Caco-2 (cell line): Measurements from ENCODE around the gene UTS2. TPM values are rescaled to one million over a fixed set of nuclear protein-coding genes. Genes with fewer than 3 reads are reported as not detected.

Experiments used
- BruUV-seq: library from RNA; stranded (reverse); fragments of 400-500 nt; replicated peaks from 2 replicates; lab custom pipeline; 2021; lab: Mats Ljungman, UMichigan
- CTCF ChIA-PET: fragments of 300-600 bp; sonication (Branson Sonifier 250); formaldehyde crosslinking; loops from one replicate; lab custom pipeline; 2022; ENCODE audit warnings: antibody characterized with exemption; lab: Charles Lee
- POLR2A ChIA-PET: fragments of 300-600 bp; sonication (Branson Sonifier 250); formaldehyde crosslinking; loops from one replicate; lab custom pipeline; 2022; ENCODE audit warnings: antibody characterized with exemption; lab: Charles Lee
- DNase-seq, 2 experiments: peaks; one replicate each; pipeline versions ENCODE4 v3.0.0 to v3.0.0-alpha.2; 2020 to 2022
- H3K27me3 ChIP-seq: replicated peaks from 2 replicates; pipeline ENCODE4 v1.6.0; 2011; ENCODE audit warnings: low read length; ENCODE audit not compliant: control insufficient read depth, insufficient read depth
- H3K36me3 ChIP-seq: 2 replicates; pipeline ENCODE4 v1.5.1; 2011; ENCODE audit warnings: low read length; ENCODE audit not compliant: control insufficient read depth, insufficient read depth
- H3K4me1 ChIP-seq: fragments of 250-450 bp; sonication (Bioruptor Pico); 2 replicates; pipeline ENCODE4 v1.5.1; 2020; ENCODE audit warnings: mild to moderate bottlenecking
- H3K4me3 ChIP-seq: 2 replicates; pipeline ENCODE4 v1.5.1; 2011; ENCODE audit warnings: low read depth, mild to moderate bottlenecking, control low read depth, low read length
- H3K9me3 ChIP-seq: fragments of 250-450 bp; sonication (Bioruptor Pico); 2 replicates; pipeline ENCODE4 v1.5.1; 2020; ENCODE audit warnings: mild to moderate bottlenecking, moderate library complexity
- H3K27ac Mint-ChIP-seq: one replicate; pipeline ENCODE4 v1.8.0; 2022; ENCODE audit warnings: mixed read lengths; ENCODE audit not compliant: unreplicated experiment
- H3K27me3 Mint-ChIP-seq: one replicate; pipeline ENCODE4 v1.8.0; 2022; ENCODE audit warnings: mixed read lengths; ENCODE audit not compliant: insufficient read depth, unreplicated experiment
- H3K36me3 Mint-ChIP-seq: one replicate; pipeline ENCODE4 v1.8.0; 2022; ENCODE audit warnings: mild to moderate bottlenecking, mixed read lengths; ENCODE audit not compliant: insufficient read depth, unreplicated experiment
- H3K4me1 Mint-ChIP-seq: one replicate; pipeline ENCODE4 v1.8.0; 2022; ENCODE audit warnings: low read depth, mixed read lengths; ENCODE audit not compliant: unreplicated experiment
- H3K4me3 Mint-ChIP-seq: one replicate; pipeline ENCODE4 v1.8.0; 2022; ENCODE audit warnings: mild to moderate bottlenecking, moderate library complexity, mixed read lengths; ENCODE audit not compliant: unreplicated experiment
- H3K9me3 Mint-ChIP-seq: one replicate; pipeline ENCODE4 v1.8.0; 2022; ENCODE audit warnings: mixed read lengths; ENCODE audit not compliant: unreplicated experiment
- CTCF ChIP-seq, 2 experiments: fragments of 200-600 bp in 1 of 2; IDR thresholded peaks; 1 replicate in 1 of 2; 2 replicates in 1 of 2; pipeline versions ENCODE4 v1.5.1 to v1.8.0; 2011 to 2022; ENCODE audit warnings: antibody characterized with exemption in 1 of 2, control low read depth in 1 of 2, inconsistent platforms in 1 of 2, low read depth in 1 of 2, low read length in 1 of 2, mild to moderate bottlenecking in 1 of 2, moderate library complexity in 1 of 2; ENCODE audit not compliant: insufficient read depth in 1 of 2, severe bottlenecking in 1 of 2, unreplicated experiment in 1 of 2
- intact Hi-C: fragments of 100-400 bp; cut with micrococcal nuclease; formaldehyde crosslinking; loops from one replicate; pipeline ENCODE4 v1.10.0; 2022; ENCODE audit not compliant: unreplicated experiment
- total RNA-seq: library from RNA; stranded (reverse); gene quantifications from 2 replicates; pipeline ENCODE4 v1.2.3, GENCODE V29; 2022

The UTS2 gene
- total RNA-seq, 1 experiment from 2014 or later, result 10.8 TPM

- Histone ChIP-seq H3K36me3 (no peaks in the 10 kb centered on the region), H3K27me3 (no peaks in the 10 kb centered on the region), H3K4me3 (no peak overlapping the region), H3K9me3 (no peaks in the 10 kb centered on the region), H3K4me1 (no peaks in the 10 kb centered on the region)
- no TSS peak for BruUV-seq
- H3K27me3 Mint-ChIP-seq, result no peaks in the 10 kb centered on the region
- no peak for TF ChIP-seq CTCF (IDR thresholded peaks at IDR 0.05; ENCODE audit: insufficient read depth in 1 of 2, low read depth in 1 of 2, low read length in 1 of 2, severe bottlenecking in 1 of 2, unreplicated experiment in 1 of 2)
- ChIA-PET POLR2A (no interaction called here), CTCF (no interaction called here)
- peaks cover 5% of the 10 kb centered on the region for H3K4me1 Mint-ChIP-seq
- H3K9me3 Mint-ChIP-seq, result no peaks in the 10 kb centered on the region
- H3K4me3 Mint-ChIP-seq, result no peak overlapping the region
- no peak overlapping the region for H3K27ac Mint-ChIP-seq
- intact Hi-C loops, result no loop called here
- H3K36me3 Mint-ChIP-seq, result no peaks in the 10 kb centered on the region
- DNase-seq, result no peak
Measured at GRCh38 chr1:7860130-7860529, 7.3 kb upstream of the UTS2 start.

GRCh38 chr1:7859406-7859805 lies 6.5 kb upstream of the UTS2 start:
- no peaks in the 10 kb centered on the region for H3K27me3 ChIP-seq
- POLR2A ChIA-PET, result no interaction called here
- H3K4me1 Mint-ChIP-seq, result peaks cover 2% of the 10 kb centered on the region
- intact Hi-C loops, result loop anchor here (10.0 kb wide), 1 partner anchor 45 kb away; no protein-coding TSS in a partner anchor
- H3K36me3 ChIP-seq, result no peaks in the 10 kb centered on the region
- H3K9me3 Mint-ChIP-seq, result no peaks in the 10 kb centered on the region
- no peaks in the 10 kb centered on the region for H3K9me3 ChIP-seq
- H3K36me3 Mint-ChIP-seq, result no peaks in the 10 kb centered on the region
- no peak overlapping the region for H3K27ac Mint-ChIP-seq
- BruUV-seq, result no TSS peak
- no peaks in the 10 kb centered on the region for H3K4me1 ChIP-seq
- H3K4me3 ChIP-seq, result no peak overlapping the region
- H3K27me3 Mint-ChIP-seq, result no peaks in the 10 kb centered on the region
- TF ChIP-seq CTCF (IDR thresholded peaks at IDR 0.05; ENCODE audit: insufficient read depth in 1 of 2, low read depth in 1 of 2, low read length in 1 of 2, severe bottlenecking in 1 of 2, unreplicated experiment in 1 of 2), result no peak
- CTCF ChIA-PET, result no interaction called here
- H3K4me3 Mint-ChIP-seq, result no peak overlapping the region
- DNase-seq, result no peak

- Histone ChIP-seq H3K4me1 (peaks cover 9% of the 10 kb centered on the region), H3K4me3 (no peak overlapping the region), H3K9me3 (no peaks in the 10 kb centered on the region), H3K36me3 (no peaks in the 10 kb centered on the region), H3K27me3 (no peaks in the 10 kb centered on the region)
- CTCF ChIA-PET, result interaction anchor here (0.6 kb wide), 1 partner anchor 458 kb away, joined by 4 read pairs; no protein-coding TSS in a partner anchor
- Mint-ChIP-seq H3K4me1 (peaks cover 5% of the 10 kb centered on the region), H3K27me3 (no peaks in the 10 kb centered on the region), H3K9me3 (no peaks in the 10 kb centered on the region), H3K36me3 (no peaks in the 10 kb centered on the region), H3K4me3 (no peak overlapping the region), H3K27ac (no peak overlapping the region)
- no peak for TF ChIP-seq CTCF (IDR thresholded peaks at IDR 0.05; ENCODE audit: insufficient read depth in 1 of 2, low read depth in 1 of 2, low read length in 1 of 2, severe bottlenecking in 1 of 2, unreplicated experiment in 1 of 2)
- POLR2A ChIA-PET, result no interaction called here
- BruUV-seq, result no TSS peak
- DNase-seq, result no peak
- intact Hi-C loops, result loop anchor here (10.0 kb wide), 1 partner anchor 47 kb away; no protein-coding TSS in a partner anchor
Measured at GRCh38 chr1:7857985-7858384, 5.1 kb upstream of the UTS2 start.
